ENCODE measurements around the gene ZNF506.
"Not testable (repeated sequence)": the region's sequence is repeated elsewhere in the genome, so short reads cannot be mapped to it uniquely, and the experiment has no call there.

The ZNF506 gene
- total RNA-seq: 50.8 to 99.0 (median 77.2) reads per million in 4 experiments

- peak; percentile 94 for DNase-seq
These were observed at the start of gene ZNF506 for GRCh38 chr19:19821366-19821951. ZNF506 (minus strand) TSS chr19:19821750; CDS start chr19:19821603, 147 bp downstream.

GRCh38 chr19:19870086-19870485 is 48.5 kb upstream of the ZNF506 start:
- DNase-seq: not testable (repeated sequence)

GRCh38 chr19:19866611-19867248 is 45.2 kb upstream of the ZNF506 start:
- DNase-seq: peak; percentile 20

GRCh38 chr19:19865750-19866610 is 44.4 kb upstream of the ZNF506 start, which contains the start of gene ZNF253:
ZNF253 (plus strand) TSS chr19:19865882; CDS start chr19:19865997, 115 bp downstream.
- DNase-seq: peak; percentile 93

DNA sequence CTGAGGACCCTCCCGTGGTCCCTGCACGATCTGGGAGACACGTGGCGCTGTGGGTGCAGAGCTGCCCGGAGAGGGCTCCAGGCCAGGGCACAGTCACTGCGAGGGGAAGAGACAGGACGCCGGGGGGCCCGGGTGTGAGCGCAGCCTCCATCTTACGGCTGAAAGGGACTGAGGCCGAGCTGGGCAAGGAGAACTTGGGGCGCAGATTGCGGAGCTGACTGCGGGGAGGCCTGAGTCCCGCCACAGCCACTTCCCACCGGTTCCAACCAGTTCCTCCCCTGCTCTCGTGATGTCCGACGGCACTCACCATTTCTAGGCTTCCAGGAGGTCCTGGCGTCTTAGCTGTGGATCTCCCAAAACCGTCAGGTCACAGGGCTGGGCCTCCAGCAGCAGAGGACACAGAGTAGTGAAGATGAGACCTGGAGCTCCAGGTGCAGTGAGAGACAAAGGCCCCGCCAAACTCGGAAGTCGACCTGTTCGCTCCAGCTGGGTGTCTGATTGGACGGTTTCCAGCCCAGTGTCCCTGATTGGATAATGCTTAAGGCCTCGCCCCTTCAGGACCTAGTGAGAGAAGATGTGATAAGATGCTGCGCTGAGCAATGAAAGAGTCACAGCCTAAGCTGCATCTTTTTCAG is 39.3 kb upstream of the ZNF506 start:
- DNase-seq: peak; percentile 68

DNA sequence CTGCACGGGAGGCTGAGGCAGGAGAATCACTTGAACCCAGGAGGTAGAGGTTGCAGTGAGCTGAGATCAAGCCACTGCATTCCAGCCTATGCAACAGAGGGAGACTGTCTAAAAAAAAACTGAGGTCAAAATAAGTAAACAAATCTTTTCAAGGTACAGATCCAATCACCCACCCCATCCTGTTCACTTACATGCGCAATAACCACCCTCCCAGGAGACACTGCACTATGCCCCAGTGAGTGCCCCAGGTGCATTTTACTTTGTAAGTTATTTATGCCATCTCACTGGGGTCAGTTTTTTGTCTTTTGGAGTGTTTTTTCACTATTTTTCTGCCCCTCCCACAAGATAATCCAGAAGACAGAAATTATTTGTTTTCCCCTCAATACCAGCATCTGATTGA is 37.2 kb upstream of the ZNF506 start:
- DNase-seq: no peak

DNA sequence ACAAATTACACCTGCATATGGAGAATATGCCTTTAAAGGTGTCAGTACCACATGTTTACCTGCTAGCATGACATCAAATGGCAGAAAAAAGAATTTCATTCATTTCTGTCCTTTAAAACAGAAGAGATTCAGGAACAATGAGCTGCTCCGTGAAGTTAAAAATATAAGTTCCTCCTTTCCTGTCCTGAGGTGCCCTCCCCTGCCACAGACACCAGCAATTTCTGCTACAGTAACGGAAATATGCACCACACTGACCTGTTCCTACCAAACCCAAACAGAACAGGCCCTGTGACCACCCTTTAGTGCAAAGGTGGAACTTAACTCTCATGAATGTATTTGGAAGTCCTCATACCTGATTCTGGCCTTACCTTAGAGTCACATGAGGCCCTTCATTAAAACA is 30.2 kb upstream of the ZNF506 start:
- DNase-seq: not testable (repeated sequence)

DNA sequence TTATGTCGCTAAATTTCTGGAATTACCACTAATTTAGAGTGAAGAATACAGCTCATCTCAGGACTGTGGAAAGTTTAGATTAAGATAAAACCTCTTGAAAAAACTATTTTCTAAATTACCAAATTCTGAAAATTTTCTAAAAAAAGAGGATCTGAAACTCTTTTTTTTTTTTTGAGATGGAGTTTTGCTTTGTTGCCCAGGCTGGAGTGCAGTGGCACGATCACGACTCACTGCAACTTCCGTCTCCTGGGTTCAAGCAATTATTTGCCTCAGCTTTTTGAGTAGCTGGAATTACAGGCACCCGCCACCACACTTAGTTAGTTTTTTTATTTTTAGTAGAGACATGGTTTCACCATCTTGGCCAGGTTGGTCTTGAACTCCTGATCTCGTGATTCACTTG is 27.5 kb upstream of the ZNF506 start:
- no peak for DNase-seq

DNA sequence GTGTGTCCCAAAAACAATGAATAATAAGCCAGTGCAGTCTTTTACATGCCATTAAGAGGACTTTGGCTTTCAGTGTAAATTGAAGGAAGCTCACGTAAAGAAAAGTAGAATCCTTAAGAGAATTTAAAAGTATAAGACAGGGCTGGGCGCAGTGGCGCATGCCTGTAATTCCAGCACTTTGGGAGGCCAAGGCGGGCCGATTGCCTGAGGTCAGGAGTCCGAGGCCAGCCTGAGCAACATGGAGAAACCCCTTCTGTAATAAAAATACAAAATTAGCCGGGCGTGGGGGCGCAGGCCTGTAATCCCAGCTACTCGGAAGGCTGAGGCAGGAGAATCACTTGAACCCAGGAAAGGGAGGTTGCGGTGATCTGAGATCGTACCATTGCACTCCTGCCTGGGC is 26.2 kb upstream of the ZNF506 start:
- DNase-seq: no peak

DNA sequence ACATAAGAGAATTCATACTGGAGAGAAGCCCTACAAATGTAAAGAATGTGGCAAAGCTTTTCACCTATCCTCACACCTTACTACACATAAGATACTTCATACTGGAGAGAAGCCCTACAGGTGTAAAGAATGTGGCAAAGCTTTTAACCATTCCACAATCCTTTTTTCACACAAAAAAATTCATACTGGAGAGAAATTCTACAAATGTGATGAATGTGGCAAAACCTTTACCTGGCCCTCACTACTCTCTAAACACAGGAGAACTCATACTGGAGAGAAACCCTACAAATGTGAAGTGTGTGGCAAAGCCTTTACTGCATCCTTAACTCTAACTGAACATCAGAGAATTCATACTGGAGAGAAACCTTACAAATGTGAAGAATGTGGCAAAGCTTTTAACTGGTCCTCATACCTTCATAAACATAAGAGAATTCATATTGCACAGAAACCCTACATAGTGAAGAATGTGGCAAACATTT is 14.0 kb upstream of the ZNF506 start:
- no peak for DNase-seq

GRCh38 chr19:19826875-19827274 is 5.3 kb upstream of the ZNF506 start:
- DNase-seq: no peak

DNA sequence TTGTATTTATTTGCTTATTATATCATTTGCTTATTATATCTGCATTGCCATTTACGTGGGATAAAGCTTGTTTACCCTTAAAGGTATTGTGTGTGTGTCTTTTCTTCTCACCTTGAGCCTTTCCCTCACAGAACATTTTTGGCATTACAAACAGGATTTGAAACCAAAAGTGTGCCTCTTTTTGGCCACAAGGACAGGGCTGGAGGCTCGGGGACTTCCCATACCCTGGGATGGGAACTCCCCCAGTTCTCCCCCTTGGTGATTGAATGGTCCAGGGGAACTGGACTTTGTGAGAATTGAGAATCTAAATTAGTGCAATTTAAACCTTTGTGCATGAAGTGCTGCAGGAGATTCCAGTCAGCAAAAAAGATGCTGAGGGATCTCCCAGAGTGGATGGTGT is 2.4 kb upstream of the ZNF506 start:
- DNase-seq: no peak

- not testable (repeated sequence) for DNase-seq
These were observed 426 bp upstream of the ZNF506 start for GRCh38 chr19:19821976-19822375.

- DNase-seq: no peak
These were observed 703 bp downstream of the ZNF506 start for GRCh38 chr19:19820774-19821320.

- DNase-seq: peak; percentile 57
These were observed 4.2 kb downstream of the ZNF506 start for GRCh38 chr19:19817357-19817756.

DNA sequence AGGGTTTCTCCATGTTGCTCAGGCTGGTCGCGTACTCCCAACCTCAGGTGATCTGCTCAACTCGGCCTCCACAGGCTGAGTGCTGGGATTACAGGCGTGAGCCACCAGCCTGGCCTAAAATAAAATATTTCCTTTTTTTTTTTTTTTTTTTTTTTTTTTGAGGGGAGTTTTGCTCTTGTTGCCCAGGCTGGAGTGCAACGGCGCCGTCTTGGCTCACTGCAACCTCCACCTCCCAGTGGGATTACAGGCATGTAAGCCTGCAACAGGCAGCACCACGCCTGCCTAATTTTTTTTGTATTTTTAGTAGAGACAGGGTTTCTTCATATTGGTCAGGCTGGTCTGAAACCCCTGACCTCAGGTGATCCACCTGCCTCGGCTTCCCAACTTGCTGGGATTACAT is 4.9 kb downstream of the ZNF506 start:
- DNase-seq: no peak

GRCh38 chr19:19811999-19812398 is 9.6 kb downstream of the ZNF506 start:
- not testable (repeated sequence) for DNase-seq

- DNase-seq: no peak
These were observed 16.1 kb downstream of the ZNF506 start for GRCh38 chr19:19805480-19805879.

- no peak for DNase-seq
These were observed 33.5 kb downstream of the ZNF506 start for GRCh38 chr19:19788015-19788414.

- not testable (repeated sequence) for DNase-seq
These were observed 36.1 kb downstream of the ZNF506 start for GRCh38 chr19:19785476-19785875.

DNA sequence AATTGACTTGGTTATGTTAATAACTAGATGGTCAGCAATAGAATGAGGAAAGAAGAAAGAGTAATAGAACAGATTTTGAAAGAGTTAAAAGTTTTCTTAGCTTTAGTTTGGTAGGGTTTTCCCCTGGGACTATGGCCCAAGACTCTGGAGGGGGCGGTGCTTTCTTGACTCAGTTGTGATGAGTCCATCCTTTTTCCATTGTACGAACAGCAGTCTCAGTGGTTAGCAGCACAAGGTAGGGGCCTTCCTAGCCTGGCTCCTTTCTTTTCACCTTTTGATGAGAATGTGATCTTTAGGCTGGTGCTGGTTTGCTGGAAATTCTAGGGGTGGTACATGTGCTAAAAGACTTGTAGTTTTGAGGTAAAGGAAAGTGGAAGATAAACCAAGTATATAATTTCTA is 38.8 kb downstream of the ZNF506 start:
- DNase-seq: no peak

DNA sequence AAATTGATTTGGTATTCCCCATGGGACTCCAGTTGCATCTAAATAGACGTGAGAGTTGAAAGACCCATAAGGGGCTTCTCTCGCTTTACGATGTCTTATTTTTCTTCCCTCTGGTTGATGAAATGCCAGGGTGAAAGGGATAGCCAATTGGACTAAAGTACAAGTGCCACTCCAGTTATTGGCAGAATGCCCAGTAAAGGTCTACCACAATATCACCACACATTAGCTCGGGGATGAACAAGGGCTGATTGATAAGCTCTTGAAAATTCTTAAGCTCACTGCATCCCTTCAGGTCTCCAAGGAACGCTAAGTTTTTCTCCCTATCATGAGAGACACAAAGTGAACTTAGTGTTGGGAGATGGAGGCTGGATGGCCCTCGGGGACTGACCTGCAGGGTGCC is 39.8 kb downstream of the ZNF506 start:
- DNase-seq: not testable (repeated sequence)

- no peak for DNase-seq
These were observed 42.9 kb downstream of the ZNF506 start for GRCh38 chr19:19778666-19779065.

Measured in effector CD8-positive, alpha-beta T cell (primary cell).